ACHN (cell line): Measurements from ENCODE around the gene DNASE1L3.

Experiments used
- DNase-seq: peaks from one replicate; pipeline ENCODE4 v3.0.0-alpha.2; 2015
- in situ Hi-C: cut with HindIII; loops from 2 replicates; pipeline ENCODE4 v1.10.0; 2017; ENCODE audit warnings: low sequenced_read_pairs, low pct_ligation_motif_present, low pct_unique_long_range_greater_than_20kb

The DNASE1L3 gene

DNA sequence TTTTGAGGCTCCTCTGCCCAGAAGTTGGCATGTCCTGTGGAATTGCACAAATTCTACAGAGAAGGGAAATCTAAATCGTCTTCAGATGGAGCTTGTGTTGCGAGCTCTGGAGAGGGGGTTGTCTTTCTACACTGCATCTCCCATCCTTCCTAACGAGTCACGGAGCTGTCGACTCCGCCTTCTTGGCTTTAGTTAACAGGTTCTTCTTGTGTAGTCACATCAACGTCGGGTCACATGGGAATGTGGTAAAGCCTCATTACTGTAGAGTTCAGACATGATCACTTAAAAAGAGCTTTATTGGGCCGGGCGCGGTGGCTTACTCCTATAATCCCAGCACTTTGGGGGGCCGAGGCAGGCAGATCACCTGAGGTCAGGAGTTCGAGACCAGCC is 60.0 kb downstream of the DNASE1L3 start:
- DNase-seq, result no peak
- in situ Hi-C loops, result loop anchor here (10.0 kb wide), 1 partner anchor 56 kb away; no protein-coding TSS in a partner anchor

DNA sequence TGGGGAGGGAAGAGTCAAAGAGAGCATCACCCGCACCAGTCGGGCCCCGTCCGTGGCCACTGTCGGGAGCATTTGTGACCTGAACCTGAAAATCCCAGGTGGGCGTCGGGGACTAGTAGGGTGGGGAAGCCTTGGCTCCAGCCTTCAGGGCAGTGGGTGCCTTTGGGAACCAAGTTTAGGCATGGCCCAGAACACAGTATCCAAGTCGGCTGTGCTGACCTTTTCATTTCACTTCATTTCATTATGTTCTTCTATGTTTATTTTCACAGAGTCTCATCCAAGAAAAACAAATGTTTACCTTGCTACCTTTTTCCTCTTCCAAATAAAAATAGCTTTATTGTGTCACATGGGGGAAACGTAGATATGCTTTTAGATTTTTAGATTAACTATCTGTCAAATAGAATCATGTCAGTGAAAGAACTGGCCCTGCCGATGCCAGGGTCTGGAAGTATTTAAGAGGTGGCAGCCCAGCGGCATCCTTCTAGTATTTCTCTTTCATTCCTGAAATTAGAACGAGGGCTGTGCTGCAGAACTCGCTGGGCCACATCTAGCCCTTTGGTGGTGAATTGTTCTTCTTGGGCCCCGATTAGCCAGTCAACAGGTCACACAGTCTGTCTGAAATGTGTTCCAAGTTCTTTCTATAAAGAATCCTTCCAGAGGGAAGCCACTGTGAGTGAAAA is 60.5 kb downstream of the DNASE1L3 start:
- in situ Hi-C loops, result loop anchor here (10.0 kb wide), 1 partner anchor 55 kb away; no protein-coding TSS in a partner anchor
- no peak for DNase-seq

DNA sequence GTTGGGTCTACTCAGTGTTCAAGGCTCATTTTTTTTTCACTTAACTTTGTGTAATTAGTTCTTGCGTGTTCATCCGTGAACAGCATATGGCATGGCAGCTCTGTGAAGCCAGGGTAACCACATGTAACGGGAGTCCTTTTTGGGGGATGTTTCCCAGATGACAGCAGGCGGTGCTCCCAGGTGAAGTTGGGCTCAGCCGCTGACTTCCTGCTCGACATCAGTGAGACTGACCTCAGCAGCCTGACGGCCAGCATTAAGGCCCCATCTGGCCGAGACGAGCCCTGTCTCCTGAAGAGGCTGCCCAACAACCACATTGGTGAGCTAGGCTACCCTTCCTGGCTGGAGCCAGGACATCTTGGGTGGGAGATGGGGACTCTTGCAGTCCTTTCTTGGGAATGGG is 62.7 kb downstream of the DNASE1L3 start:
- in situ Hi-C loops, result no loop called here
- DNase-seq, result no peak

DNA sequence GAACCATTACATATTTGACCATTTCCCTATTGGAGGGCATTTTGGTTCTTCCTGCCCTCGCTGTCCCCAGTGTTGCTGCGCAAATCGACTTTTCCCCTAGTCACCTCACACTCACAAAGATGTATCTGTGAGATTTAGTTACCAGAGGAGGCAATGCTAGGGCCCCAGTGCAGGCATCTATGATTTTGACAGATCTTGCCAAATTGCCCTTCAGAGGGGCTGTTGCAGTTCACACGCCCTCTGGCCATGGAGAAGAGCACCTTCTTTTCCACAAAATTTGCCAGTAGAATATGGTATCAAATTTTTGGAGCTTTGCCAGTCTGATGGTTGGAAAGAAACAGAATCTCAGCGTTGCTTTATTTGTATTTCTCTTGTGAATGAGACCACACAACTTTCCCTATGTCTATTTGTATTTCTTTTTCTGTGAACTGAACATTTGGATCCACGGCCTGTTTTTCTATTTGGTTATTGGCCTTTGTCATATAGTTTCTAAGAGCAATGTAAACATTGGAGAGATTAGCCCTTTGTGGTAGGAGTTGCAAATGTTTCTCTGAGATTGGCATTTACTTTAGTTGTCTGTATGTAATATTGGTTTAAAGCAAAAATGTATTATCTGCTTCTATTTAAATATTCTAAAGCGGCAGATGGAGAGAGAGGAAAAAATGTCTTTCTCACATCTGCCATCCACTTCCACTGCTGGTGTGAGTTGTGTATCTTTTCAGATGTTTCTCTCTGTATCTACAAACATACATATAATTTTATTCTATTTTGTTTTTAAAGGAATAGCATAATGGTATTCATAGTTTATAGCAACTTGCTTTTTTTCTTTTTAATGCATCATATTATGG is 66.1 kb downstream of the DNASE1L3 start:
- in situ Hi-C loops, result no loop called here
- DNase-seq, result no peak

DNA sequence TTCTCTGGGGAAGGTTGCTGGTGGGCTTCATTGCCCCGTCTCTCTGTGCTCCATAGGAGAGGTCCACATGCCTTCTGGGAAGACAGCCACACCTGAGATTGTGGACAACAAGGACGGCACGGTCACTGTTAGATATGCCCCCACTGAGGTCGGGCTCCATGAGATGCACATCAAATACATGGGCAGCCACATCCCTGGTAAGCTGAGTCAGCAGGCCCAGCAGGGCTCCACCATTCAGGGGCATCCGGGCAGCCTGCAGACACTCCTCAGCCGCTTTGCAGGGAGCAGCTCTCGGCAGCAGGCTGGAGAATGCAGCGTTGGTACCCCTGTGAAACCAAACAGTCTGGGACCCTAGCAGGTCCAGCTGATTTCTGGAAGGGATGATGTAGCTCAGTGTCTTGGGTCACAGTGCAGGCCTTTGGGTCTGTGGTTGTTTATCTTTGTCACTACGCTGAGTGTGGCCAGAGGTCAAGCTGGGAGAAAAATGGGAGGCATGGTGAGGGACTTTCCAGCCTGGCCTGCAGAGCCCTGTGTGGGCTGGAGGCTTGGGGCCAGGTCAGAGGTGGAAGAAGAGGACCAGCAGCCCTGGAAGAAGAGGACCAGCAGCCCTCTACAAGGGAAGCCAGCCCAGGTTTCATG is 67.2 kb downstream of the DNASE1L3 start:
- in situ Hi-C loops, result no loop called here
- DNase-seq, result no peak
